Stimulated activated CD4-positive, alpha-beta T cell treated with anti-CD3 and anti-CD28 coated beads, Interleukin-12 subunit alpha, Interleukin-12 subunit beta, amount 100 ng/mL, for 48 hours (primary cell): Measurements from ENCODE around the gene BDKRB2.

Experiments
- DNase-seq, 3 donors: peaks; one replicate each; pipeline ENCODE4 v3.0.0-alpha.2; 2020; ENCODE audit warnings: low read depth in 2 of 3, low spot score in 1 of 3

The BDKRB2 gene

DNA sequence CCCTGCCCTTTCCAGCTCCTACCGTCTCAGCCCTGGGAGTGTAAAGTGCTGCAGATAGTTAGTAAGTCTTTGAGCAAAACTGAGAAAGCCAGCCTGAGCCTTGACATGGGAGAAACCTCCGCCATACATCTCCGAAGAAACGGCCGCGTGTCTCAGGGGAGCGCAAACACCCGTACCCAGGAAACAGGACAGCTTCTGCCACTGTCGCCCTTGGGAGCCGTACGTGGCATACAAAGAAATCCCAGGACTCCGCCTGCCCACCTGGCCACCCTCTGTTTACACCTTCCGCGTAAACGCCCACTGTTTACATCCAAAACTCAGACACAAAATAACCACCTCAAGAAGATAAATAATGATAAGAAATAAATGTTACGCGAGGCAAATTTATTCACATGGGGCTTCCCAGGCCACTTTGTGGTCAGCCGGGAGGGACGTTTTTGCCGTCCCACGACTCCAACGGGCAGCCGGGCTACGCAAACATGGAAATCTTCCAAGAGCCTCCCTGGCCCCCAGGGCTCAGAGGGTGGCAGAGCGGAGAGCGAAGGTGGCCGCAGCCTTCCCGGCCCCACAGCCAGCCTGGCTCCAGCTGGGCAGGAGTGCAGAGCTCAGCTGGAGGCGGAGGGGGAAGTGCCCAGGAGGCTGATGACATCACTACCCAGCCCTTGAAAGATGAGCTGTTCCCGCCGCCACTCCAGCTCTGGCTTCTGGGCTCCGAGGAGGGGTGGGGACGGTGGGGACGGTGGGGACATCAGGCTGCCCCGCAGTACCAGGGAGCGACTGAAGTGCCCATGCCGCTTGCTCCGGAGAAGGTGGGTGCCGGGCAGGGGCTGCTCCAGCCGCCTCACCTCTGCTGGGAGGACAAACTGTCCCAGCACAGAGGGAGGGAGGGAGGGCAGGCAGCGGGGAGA is at the start of gene BDKRB2:
Gene BDKRB2, plus strand, starts transcription at position 689 of the 908 bp plus-strand sequence. CDS start 32,269 bp downstream, outside the sequence.
- peak in 1 of 3 donors; percentile 8 for DNase-seq

DNA sequence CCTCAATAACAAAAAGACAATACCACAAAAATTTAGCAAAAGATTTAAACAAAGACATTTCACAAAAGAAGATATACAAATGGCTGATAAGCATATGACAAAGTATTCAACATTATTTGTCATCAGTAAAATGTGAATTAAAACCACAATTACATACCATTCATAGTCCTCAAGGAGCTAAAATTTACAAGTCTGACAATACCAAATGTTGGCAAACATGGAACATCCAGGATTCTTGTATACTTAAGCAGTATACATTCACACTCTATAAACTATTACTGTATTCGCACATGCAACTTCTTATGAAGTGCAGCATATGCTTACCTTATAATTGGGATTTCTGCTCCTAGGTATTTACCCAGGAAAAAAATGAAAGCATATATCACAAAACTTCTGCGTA is 49.7 kb upstream of the BDKRB2 start:
- DNase-seq: no peak

DNA sequence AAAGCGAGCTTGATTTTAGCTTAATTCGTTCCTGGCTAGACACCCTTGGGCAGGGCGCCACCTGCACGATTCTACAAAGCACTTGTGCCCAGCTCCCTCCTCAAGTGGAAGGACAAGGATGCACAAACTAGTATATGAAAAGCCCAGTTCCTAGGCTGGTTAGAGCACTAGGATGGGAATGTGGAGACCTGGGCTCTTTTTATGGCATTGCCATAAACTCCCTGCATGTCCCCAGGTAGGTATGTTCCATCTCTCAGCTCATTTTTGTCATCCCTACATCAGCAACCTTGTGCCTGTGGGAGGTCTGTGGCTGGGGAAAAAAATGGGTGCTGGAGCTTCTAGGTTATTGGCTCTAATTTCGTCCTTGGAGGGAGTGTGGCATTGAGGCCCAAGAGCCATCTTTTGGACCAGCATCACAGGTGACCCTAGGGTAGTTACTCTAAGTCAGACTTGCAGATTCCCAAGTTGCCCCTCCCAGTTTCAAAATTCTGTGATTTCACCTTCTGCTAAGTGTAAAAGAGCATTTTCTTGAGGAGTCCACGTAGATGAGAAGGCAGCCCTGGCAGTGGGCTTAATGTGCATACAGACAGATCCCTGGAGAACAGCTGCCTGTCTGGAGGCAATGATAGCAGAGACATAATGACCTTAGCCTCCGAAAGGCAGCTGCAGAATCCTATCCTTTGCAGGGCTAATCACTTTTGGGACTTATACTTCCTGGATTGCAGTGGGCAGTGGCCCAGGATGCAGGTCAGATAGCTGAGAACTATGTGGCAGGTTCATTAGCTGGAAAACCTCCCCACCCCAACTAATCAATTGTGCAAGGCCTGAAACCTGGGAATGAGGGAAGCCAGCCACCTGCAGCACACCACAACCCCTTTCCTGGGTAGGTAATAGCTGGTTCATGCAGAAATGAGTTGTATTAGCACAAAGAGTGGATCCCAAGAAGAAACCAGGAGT is 47.6 kb upstream of the BDKRB2 start:
- no peak for DNase-seq

DNA sequence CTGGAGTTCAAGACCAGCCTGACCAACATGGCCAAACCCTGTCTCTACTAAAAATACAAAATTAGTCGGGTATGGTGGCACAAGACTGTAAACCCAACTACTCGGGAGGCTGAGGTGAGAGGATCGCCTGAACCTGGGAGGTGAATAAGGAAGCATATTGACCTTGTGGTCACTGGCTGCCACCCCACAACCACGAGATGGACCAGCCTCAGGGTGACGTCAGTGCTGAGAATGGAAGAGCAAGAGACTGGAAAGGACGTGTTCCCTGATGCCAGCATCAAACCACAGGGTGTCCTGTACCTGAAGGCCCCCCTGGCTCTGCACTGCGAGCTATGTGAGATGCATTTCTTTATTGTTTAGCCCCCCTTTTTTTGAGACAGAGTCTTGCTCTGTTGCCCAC is 45.9 kb upstream of the BDKRB2 start:
- no peak for DNase-seq

DNA sequence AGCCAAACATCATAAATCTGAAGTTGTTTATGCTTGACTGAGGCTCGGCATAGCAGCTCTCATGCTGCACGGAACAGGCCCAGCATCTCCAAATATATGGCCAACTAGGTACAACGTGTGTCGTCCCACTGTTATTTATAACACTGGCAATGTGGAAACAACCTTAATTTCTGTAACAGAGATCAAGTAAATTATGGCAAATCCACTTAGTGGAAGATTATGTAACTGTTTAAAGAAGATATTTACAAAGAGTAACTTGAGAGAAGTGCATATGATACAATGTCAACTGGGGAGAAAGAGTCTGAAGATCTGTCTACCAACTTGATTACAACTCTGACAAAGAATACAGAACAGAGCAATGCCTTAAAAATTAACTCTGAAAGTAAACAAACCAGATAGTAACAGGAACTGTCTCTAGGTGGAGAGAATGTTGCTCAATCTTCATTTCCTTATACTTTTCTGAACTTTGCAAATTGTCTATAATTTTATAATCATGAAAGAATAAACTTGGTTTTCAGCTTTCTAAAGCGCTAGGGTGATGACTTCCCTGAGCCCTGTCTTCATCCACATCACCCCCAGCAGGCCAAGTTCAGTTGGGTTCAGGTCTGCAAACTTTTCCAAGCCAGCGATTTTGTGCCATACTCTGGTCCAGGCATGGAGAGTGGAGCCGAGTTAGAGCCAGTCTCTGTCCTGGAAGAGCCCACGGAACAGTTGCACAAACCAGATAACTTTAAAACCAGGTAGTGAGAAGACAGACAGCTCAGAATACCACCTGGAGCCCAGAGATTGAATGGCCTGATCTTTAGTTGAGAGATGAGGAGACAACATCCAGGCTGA is 44.3 kb upstream of the BDKRB2 start:
- no peak for DNase-seq

DNA sequence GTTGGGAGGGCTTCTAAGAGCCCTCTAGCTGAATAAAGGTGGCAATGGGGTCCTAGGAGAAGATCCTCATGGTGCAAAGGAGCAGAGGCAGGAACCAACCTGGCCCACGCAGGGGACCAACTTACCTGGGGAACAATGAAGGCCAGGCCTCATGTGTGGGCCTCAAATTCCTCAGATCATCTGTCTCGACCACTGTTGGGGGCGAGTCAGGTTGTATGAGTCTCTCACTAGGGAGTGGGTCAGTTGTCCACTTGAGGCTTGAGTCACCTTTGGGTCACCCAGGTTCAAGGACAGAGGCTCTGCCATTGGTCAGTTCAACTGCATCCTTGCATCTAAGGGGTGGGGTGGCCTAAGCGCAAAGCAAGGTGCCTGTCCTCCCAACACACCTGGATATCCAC is 43.7 kb upstream of the BDKRB2 start:
- DNase-seq: no peak

DNA sequence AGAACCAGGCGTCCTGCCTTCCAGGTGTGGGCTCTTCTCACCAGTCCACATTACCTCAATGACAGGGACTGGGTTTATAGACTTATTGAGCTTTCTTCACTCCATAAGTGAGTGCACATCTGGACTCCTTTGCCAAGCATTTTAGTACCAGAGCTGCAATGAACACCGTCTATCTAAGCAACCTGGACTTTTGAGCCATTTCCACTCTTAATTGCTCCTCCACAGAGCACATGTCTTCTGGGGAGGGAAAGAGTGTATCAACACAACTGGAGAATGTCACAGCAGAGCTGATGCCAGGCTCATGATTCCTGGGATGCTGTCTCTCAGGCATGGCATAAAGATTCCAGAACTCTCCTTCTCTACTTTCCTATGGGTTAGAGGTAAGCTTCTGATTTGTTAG is 43.0 kb upstream of the BDKRB2 start:
- no peak for DNase-seq

DNA sequence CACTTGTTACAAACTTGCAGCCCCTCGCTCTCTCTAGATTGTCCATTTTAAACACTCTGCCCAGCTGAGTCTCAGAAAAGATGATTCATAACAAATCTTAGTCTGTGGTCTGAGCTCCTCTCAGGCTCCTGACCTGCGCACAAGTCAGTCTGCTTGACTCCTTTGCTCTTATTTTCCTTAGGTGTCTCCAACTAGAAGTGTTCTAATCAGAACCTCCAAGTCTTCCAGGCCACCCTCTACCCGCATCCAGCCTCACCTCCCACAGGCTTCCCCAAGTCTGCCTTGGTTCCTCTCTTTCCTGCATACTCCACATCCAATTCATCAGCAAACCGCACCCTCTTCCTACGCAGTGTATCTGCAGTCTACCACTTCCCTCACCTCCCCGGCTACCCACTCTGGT is 42.4 kb upstream of the BDKRB2 start:
- no peak for DNase-seq

DNA sequence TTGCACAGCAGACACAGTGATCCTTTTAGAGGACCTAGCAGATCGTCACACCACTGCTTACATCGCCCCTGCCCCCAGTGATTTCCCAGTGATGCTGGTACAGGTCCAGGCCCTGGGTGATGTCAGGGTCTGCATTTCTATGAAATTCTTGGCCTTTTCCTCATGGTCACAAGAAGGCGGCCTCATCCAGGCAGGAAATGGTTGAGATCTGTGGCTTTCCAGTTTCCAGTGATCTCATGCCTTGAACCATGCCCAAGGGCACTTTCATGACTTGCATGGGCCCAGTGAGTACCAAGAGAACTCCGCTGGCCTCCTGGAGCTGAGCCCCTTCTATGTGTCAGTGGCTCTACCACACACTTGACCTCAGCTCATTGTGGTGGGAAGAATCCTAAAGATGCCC is 41.9 kb upstream of the BDKRB2 start:
- no peak for DNase-seq

DNA sequence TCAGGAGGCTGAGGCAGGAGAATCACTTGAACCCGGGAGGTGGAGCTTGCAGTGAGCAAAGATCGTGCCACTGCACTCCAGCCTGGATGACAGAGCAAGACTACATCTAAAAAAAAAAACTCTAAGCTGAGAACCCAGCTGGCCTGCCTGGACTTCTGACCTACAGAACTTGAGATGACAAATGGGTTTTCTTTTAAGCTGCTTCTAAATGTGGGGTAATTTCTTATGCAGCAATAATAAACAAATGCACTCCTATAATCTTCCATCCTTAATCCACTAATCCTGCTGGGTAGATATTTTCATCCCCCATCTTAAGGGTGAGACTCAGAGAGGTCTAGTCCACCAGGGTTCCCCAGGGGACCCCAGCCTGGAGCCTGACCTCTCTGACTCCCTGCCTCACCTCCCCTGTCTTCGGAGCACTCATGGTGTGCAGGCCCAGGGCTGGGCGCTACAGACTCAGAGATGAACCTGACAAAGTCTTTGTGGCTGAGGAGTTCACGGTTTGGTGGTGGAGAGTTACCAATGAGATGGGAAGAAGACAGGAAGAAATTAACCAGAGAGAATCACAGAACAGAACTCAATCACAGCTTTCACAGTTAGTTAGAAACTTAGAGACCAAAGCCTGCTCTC is 39.7 kb upstream of the BDKRB2 start:
- no peak for DNase-seq

DNA sequence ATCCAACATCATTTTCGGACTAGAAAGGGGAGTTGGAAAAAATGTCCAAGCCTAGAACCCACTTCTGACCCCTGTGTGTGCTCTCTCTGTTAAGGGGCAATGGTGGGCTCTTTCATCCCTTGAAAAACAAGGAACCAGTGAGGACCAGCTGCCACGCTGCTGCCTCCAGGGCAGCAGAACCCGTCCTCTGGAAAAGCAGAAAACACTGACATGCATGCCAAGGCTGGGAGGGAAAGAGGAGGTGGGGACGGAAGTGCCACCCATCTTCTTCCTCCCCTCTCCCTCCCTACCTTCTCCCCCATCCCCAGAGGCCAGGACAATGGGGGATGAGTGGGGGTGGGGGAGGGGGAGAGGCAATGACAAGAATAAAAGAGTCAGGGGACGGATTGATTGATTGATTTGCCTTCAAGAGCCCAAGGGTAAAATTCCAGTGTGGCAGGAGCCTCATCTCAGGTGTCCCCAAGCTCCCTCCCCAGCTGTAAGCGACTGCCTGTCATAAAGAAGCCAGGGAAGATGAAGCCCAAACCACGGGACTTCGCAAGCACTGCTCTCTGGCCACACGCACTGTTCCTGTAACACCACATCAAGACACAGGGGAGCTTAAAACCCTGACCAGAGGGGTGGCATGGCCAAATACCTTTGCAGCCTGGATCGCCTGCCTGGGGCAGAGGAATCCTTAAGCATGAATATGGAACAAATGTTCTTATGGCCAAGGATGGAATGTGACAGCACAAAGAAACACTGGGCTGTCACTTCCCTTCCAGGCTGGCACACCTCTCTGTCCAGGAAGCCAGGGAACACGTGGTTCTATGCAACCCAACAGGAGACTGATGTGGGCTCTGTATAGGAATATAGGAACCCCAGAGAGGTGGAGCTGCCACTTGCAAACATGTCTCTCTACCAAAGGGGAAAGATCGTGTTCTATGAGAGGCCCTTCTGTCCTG is 38.9 kb upstream of the BDKRB2 start:
- DNase-seq: no peak

DNA sequence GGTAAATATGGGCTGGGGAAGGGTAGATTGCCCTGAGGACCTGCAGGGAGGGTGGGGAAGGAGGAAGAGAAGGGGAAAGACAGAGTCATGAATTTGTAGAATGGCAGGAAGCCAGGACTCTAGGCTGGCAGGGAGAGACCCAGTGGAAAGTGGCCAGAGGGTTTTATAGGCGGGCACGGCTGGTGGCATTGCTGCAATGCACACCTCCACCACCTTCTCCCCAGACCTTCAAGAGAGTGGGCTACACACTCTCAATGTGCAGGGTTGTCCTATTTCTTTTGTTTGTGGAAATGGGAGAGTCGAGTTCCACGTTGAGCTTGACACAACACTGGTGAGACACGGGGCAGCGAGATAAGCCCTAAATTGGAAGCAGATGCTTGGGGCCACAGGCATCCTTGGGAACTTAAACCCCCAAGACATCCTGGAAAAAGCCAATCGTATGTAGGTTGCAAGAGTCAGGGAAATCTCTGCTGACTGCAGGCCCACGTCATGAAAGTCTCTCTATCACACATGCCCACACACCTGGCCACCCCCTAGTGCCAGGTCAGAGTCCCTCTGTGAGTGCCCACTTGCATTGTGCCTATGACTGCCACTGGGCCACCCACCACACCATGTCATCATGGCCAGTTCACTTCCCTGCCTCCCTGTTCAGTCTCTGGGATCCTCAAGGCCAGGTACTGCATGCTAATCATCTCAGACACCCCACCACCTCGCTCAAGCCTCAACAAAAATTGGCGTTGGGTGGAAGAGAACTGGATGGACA is 38.0 kb upstream of the BDKRB2 start:
- DNase-seq: no peak

DNA sequence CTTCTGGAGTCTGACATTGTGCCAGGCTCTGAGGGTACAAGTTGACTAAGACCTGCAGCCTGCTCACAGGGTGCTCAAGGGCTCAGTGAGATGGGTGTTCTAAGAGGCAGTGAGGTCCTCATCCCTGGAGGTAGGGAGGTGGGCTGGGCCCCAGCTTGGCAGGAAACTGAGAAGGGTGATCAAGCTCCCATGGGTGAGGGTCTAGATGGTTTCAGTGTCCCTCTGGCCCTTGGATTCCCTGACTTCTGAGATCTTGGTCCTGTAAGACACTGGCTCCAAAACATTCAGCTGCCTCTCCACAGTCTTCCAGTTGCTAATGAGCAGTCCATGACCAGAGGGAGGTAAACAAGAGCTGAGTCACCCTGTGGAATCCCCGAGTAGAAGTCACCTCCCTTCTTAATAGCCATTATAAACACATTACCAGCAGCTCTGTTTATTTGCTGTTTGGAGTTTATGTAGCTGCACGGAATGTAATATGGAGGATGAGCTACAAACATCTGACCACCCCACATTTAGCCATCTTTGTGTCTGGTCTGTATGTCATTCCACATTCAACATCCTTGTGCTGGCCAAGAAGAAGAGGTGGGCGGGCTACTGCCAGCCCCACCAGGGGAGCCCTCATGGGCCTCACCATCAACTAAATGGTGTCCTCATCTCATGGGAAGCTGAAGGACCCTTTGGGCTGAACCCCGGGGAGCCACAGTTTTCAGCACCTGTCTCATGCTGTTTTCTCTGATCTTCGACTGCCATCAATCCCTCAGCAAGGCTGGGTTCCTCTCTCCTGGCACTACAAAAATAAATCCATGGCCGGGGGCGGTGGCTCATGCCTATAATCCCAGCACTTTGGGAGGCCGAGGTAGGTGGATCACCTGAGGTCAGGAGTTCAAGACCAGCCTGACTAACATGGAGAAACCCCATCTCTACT is 37.2 kb upstream of the BDKRB2 start:
- no peak for DNase-seq

DNA sequence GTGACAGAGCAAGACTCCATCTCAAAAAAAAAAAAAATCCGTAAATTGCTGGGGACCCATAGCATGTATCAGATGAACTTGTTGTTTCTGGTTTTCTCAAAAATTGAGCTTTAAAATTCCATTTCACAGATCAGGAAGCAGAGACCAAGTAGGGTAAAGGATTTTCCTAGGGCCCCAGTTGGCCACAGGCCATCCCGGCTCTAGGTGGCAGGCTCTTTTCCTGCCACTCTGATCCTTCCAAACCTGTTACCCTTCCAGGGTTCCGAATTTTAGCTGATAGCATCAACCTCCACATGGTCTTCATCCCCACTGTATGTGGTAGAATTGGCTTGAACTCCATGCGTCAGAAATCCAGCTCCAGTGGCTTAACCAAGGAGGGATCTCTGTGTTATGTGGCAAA is 36.1 kb upstream of the BDKRB2 start:
- no peak for DNase-seq

DNA sequence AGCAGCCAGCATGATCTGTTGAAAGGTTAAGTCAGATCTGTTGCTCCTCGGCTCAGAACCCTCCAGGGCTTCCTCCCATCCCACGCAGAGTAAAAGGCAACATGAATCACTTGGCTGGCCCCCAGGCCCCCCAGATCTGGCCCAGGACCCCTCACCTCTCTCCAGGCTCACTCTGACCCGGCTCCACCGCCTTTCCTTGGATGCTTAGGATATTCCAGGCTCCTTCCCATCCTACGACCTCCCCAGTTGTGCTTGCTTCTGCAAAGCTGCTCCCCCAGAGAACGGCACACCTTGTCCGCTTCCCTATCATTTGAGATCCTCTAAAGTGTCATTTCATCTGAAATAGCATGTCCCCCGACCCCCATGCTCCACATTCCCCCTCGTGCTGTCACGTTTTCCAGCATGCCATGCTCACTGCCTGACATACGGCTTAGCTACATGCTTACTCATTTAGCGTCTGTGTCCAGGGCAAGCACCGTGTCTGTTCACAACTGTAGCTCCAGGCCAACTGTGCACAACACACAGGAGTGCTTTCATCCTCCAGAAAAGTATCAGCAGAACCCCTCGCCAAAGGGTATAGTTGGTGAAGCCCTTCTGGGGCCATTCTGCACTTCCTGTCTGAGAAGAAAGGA is 33.6 kb upstream of the BDKRB2 start:
- no peak for DNase-seq

DNA sequence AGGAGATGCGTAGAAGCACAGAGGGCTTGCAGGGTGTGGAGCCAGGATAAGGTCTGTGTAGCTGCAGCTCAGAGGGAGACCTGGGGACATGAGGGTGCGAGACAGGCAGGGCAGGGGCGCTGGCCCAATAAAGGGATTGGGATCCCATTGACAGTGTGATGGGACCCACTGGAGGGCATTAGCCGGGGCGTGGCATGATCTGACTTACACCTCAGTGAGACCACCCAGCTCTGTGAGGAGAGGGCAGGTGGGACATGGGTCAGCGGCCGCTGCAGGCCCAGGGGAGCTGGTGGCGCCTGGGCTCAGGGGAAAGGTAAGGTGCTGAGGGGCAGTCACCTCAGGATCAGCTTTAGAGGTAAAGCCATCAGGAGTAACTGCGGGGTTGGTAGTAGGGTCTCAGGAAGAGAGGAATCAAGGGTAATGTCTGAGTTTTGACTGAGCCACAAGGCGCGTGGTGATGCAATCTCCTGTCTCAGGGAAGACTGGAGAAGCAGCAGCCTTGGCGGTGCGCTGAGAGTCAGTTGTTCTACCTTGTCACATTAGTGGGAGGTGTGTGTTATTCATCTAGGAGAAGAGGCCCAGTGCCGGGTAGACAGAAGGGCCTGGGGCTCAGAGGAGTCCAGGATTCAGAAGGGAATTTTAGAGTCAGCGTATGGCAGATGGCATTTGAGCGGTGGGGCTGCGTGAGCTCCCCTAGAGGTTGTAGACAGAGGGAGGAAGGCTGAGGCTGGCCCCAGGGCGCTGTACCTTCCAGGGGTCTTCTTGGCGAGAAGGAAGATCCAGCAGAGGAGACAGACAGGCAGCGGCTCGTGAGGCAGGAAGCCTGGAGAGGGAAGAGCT is 30.8 kb upstream of the BDKRB2 start:
- no peak for DNase-seq
